ENCODE data around the gene PIGU.

PIGU gene

GRCh38 chr20:34654207-34654744, 22.6 kb downstream of the PIGU start:
- DNase-seq, result no peak

GRCh38 chr20:34651200-34651599, 25.7 kb downstream of the PIGU start:
- DNase-seq, result no peak

- DNase-seq, result no peak
These were observed 29.2 kb downstream of the PIGU start for GRCh38 chr20:34647737-34648136.

GRCh38 chr20:34644951-34645350, 31.9 kb downstream of the PIGU start:
- no peak for DNase-seq

GRCh38 chr20:34644345-34644744, 32.5 kb downstream of the PIGU start:
- no peak for DNase-seq

GRCh38 chr20:34643928-34644327, 33.0 kb downstream of the PIGU start:
- DNase-seq, result no peak

- DNase-seq, result no peak
These were observed 34.9 kb downstream of the PIGU start for GRCh38 chr20:34642009-34642408.

- DNase-seq, result no peak
These were observed 37.1 kb downstream of the PIGU start for GRCh38 chr20:34639755-34640222.

GRCh38 chr20:34638532-34638931, 38.4 kb downstream of the PIGU start:
- DNase-seq, result no peak

- no peak for DNase-seq
These were observed 38.9 kb downstream of the PIGU start for GRCh38 chr20:34638039-34638292.

- no peak for DNase-seq
These were observed 39.5 kb downstream of the PIGU start for GRCh38 chr20:34637245-34638038.

- no peak for DNase-seq
These were observed 40.2 kb downstream of the PIGU start for GRCh38 chr20:34636648-34637047.

GRCh38 chr20:34634392-34634791, 42.5 kb downstream of the PIGU start:
- no peak for DNase-seq

GRCh38 chr20:34632870-34633452, 43.9 kb downstream of the PIGU start:
- no peak for DNase-seq

GRCh38 chr20:34629904-34630303, 47.0 kb downstream of the PIGU start:
- DNase-seq, result no peak

GRCh38 chr20:34629342-34629741, 47.5 kb downstream of the PIGU start:
- no peak for DNase-seq

GRCh38 chr20:34628026-34628425, 48.9 kb downstream of the PIGU start:
- no peak for DNase-seq

- DNase-seq, result no peak
These were observed 49.4 kb downstream of the PIGU start for GRCh38 chr20:34627458-34627857.

GRCh38 chr20:34626992-34627391, 49.9 kb downstream of the PIGU start:
- no peak for DNase-seq

- DNase-seq, result no peak
These were observed 52.3 kb downstream of the PIGU start for GRCh38 chr20:34624629-34625028.

GRCh38 chr20:34622821-34623451, 54.0 kb downstream of the PIGU start:
- DNase-seq, result no peak

- no peak for DNase-seq
These were observed 55.2 kb downstream of the PIGU start for GRCh38 chr20:34621383-34622367.

- no peak for DNase-seq
These were observed 55.9 kb downstream of the PIGU start for GRCh38 chr20:34621036-34621343.

Data from NCI-H446 (cell line).